HG02588 (cell line): ENCODE measurements around the gene CDK7.

ENCODE experiments used
- ATAC-seq: cut with Tn5 transposase; IDR thresholded peaks from one replicate; pipeline ENCODE4 v1.9.1; 2021; ENCODE audit warnings: mild to moderate bottlenecking, moderate library complexity; ENCODE audit not compliant: unreplicated experiment

CDK7 gene

GRCh38 chr5:69288069-69288468, 53.4 kb downstream of the CDK7 start:
- ATAC-seq, result no peak

- no peak for ATAC-seq
Observed at GRCh38 chr5:69288688-69289087, 54.0 kb downstream of the CDK7 start.

GRCh38 chr5:69292306-69292705, 57.6 kb downstream of the CDK7 start:
- no peak for ATAC-seq

GRCh38 chr5:69293882-69294281, 59.2 kb downstream of the CDK7 start:
- no peak for ATAC-seq

- no peak for ATAC-seq
Observed at GRCh38 chr5:69295088-69295754, 60.5 kb downstream of the CDK7 start.

- ATAC-seq, result no peak
Observed at GRCh38 chr5:69299625-69300024, 64.9 kb downstream of the CDK7 start.

- no peak for ATAC-seq
Observed at GRCh38 chr5:69300537-69301203, 66.0 kb downstream of the CDK7 start.

- no peak for ATAC-seq
Observed at GRCh38 chr5:69305512-69305911, 70.8 kb downstream of the CDK7 start.

- no peak for ATAC-seq
Observed at GRCh38 chr5:69308046-69308553, 73.4 kb downstream of the CDK7 start.

- no peak for ATAC-seq
Observed at GRCh38 chr5:69309380-69309779, 74.7 kb downstream of the CDK7 start.

GRCh38 chr5:69312459-69313160, 77.9 kb downstream of the CDK7 start:
- no peak for ATAC-seq

GRCh38 chr5:69313428-69313827, 78.7 kb downstream of the CDK7 start:
- no peak for ATAC-seq

- no peak for ATAC-seq
Observed at GRCh38 chr5:69315972-69316371, 81.3 kb downstream of the CDK7 start.

GRCh38 chr5:69317391-69317790, 82.7 kb downstream of the CDK7 start:
- no peak for ATAC-seq

GRCh38 chr5:69326365-69326764, 91.7 kb downstream of the CDK7 start:
- ATAC-seq, result no peak
